SH-SY5Y (cell line): ENCODE data around the gene HRH1.
A peak's percentile ranks its signal among the peaks of the same experiment; 100 is the strongest.

Experiments used
- GATA2 ChIP-seq: IDR thresholded peaks from 2 replicates; pipeline ENCODE4 v1.6.1; 2011; ENCODE audit warnings: mild to moderate bottlenecking, low read depth, low read length
- GATA3 ChIP-seq: IDR thresholded peaks from 2 replicates; pipeline ENCODE4 v1.6.1; 2011; ENCODE audit warnings: low read depth, mild to moderate bottlenecking, low read length, moderate library complexity

The HRH1 gene

DNA sequence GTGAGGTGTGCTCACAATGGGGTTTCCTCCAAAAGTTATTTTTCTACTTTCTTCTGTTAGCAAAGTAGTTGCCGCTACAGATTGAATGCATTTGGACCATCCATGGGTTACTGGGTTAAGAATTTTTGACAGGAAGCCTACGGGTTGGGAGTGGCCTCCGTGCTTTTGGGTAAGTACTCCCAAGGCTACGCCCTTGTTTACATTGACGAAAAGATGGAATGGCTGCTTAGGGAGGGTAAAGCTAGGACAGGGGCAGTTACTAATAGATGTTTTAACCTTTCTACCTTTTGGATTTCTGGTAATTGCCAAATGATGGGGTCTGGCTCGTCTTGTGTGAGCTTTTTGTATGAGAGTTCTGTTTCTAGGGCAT, 97.5 kb downstream of the HRH1 start:
- TF ChIP-seq GATA2: no peak
- TF ChIP-seq GATA3: no peak

DNA sequence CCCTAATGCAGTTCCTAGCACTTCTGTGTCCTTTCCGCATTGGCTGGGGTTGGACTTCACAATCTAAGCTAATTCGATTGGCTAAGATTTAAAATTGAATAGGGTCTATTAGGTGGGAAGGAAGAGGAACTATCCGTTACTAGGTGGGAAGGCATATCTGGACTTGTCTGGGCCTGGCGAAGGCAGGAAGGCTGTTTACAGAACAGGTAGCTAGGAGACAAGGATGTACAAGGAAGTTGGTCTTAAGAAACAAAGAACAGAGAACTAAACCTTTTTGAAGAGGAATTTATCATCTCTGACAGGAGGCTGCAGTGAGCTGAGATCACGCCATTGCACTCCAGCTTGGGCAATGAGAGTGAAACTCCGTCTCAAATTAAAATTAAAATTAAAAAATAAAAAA, 100.6 kb downstream of the HRH1 start:
- TF ChIP-seq GATA3 (no peak), GATA2 (no peak)

DNA sequence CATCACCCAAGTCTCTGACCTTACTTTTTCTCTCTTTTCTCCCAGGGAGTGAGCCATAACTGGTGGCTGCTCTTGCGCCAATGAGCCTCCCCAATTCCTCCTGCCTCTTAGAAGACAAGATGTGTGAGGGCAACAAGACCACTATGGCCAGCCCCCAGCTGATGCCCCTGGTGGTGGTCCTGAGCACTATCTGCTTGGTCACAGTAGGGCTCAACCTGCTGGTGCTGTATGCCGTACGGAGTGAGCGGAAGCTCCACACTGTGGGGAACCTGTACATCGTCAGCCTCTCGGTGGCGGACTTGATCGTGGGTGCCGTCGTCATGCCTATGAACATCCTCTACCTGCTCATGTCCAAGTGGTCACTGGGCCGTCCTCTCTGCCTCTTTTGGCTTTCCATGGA, 104.7 kb downstream of the HRH1 start:
- TF ChIP-seq GATA2 (no peak), GATA3 (no peak)

DNA sequence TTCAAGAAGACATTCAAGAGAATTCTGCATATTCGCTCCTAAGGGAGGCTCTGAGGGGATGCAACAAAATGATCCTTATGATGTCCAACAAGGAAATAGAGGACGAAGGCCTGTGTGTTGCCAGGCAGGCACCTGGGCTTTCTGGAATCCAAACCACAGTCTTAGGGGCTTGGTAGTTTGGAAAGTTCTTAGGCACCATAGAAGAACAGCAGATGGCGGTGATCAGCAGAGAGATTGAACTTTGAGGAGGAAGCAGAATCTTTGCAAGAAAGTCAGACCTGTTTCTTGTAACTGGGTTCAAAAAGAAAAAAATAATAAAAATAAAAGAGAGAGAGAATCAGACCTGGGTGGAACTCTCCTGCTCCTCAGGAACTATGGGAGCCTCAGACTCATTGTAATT, 106.2 kb downstream of the HRH1 start:
- no peak for TF ChIP-seq GATA2
- no peak for TF ChIP-seq GATA3

DNA sequence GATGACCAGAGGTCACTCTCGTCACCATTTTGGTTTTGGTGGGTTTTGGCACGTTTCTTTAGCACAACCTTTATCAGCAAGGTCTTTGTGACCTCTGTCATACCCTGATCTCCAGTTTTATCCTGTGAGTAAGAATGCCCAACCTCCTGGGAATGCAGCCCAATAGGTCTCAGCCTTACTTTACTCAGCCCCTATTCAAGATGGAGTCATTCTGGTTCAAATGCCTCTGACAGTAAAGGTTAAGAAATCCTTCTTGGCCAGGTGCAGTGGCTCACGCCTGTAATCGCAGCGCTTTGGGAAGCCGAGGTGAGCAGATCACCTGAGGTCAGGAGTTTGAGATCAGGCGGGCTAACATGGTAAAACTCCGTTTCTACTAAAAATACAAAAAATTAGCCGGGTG, 114.7 kb downstream of the HRH1 start:
- TF ChIP-seq GATA3: no peak
- no peak for TF ChIP-seq GATA2

DNA sequence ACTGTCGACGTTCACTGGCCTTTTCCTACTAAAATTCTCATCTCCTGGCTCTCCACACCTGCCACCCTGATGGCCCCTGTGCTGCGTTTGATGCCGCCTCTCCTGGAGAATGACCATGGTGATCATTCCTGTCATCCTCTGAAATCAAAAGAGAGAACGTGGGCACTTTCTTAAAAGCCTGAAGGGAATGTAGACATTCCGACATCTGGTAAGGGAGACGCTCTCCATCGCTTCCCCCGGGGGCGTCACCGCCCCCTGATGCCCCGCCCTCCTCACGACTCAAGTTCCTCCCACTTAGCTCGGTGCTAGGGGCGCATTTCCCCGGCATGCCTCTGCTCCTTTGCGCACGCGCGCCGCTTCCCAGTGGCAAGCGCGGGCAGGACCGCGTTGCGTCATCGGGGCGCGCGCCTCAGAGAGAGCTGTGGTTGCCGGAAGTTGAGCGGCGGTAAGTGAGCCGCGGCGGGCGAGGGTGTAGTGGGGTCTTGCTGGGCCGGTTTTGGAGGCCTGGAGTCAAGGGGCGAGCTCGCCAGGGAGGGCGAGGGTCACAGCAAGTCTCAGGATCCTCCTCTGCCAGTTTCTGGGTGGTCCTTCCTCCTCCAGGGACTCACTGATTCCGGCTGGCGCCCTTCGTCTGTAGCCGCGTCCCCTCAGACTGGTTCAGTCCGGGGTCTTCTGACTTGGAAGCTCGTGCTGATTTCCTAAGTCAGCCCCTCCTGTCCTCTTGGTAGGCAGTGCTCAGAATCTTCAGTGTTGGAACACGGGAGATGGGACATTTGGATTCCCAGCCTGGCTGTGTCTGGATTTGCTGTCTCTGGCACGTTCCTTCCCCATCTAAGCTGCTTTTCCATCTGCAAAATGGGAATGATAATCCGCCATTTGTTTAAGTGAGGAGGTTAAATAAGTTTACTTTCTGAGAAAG, 118.0 kb downstream of the HRH1 start, which contains the start of gene ATG7:
ATG7 (plus strand) TSS at position 412 of the 919 bp plus-strand sequence. CDS start 26,299 bp downstream, outside the sequence.
- TF ChIP-seq GATA3: no peak
- no peak for TF ChIP-seq GATA2

DNA sequence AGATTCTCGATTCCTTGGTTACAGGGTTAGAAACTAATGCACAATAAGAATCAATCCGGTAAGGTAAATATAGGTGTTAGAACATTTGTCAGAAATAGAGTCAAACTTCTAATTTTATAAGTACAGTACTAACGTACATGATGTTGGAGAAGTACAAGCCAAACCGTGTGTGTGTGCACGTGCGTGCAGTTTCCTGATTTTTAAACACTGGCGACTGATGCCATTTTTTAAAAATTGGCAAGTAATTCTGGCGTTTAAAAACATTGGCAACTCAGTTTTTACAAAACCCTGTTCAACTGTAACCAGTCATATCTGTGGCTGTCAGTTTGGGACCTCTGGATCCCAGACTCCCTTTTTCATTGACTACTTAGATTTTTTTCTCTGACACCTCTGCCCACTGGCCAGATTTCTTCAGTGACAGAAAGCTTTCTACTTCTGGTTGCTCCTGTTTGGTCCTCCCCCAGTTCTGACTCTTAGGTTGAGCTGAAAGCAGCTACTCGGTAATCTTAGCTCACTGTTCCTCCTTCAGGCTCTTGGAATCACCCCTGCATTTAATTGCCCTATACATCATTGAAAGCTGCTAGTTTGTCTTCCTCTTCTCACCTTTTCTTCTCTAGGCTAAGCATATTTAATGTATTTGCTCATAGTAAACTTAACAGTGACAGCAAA, 118.7 kb downstream of the HRH1 start:
- TF ChIP-seq GATA3: no peak
- no peak for TF ChIP-seq GATA2

DNA sequence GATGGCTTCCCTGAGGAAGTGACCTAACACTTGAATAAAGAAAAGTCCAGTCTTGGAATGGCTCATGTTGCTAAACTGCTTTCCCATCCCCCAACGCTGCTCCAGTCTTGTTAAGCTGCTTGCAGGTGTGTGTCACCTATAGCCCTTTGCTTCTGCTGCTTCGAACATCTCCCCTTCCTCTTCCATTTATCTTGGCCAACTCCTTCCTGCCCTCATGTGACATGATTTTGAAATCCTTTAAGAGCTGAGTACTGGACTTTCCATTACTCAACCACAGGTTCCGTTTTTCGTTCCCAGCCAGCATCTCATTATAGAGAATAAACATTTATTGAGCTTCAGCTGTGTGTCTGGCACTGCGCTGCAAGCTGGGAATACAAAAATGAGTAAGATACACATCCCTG, 119.6 kb downstream of the HRH1 start:
- no peak for TF ChIP-seq GATA2
- no peak for TF ChIP-seq GATA3

DNA sequence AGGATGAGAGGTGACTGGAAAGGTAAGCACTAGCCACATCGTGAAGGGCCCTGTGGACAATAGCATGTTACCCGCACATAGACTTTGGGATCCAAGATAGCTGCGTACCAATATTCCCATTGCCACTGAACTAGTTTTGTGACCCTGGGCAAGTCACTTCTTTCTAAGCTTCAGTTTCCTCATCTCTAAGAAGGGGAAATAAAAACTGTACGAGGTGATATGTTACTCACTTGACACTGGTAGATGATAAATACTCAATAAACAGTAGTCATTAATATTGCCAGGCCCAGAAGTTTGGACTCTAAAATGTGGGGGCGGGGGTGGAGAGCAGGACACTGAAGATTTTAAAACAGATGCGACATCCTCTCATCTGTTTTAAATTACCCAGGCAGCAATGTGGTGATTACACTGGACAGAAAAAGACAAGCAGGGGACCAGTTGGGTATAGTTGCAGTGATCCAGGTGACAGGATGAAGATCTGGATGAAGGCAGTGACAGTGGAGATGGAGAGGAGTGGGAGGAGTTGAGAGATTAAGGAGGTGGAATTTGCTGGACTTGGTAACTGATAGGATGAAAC, 120.4 kb downstream of the HRH1 start:
- TF ChIP-seq GATA3 (no peak), GATA2 (peak; percentile 33; the same call in 1 of the 2 replicates)

DNA sequence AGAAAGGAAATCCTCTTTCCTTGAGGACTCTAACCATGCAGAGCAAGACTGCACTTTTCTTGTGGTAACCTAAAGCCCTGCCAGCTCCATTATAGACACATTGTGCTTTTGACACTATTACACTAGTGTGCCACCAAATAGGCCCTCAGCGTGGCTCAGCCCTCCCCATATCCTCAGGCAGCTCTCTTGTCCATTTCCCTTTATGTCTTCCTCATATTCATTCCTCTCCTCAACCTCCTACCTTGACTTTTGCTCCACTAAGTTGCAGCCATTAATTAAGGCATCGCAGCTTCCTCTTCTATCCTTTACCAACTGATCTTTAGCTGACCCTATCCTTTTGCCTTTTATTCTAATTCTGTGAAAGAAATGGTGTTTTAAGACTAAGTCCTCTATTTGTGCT, 121.6 kb downstream of the HRH1 start:
- TF ChIP-seq GATA3 (no peak), GATA2 (no peak)

DNA sequence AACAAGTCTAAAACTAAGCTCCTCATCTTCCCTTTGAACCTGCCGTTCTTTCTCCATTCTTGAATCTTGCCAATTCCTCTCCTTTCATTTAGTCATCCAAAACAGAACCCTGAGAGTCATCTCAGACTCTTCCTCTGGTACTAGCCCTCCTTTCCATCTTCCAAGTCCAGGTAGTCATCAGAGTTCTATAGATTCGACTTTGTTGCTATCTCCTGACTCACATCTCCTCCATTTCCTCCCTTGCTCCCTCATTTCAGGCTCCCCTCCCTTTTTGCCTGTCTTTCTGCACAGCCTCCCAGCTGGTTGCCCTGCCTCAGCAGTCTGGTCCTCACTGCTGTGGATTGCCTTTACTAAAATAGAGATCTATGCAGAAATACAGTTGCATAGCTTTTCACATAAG, 122.6 kb downstream of the HRH1 start:
- no peak for TF ChIP-seq GATA2

DNA sequence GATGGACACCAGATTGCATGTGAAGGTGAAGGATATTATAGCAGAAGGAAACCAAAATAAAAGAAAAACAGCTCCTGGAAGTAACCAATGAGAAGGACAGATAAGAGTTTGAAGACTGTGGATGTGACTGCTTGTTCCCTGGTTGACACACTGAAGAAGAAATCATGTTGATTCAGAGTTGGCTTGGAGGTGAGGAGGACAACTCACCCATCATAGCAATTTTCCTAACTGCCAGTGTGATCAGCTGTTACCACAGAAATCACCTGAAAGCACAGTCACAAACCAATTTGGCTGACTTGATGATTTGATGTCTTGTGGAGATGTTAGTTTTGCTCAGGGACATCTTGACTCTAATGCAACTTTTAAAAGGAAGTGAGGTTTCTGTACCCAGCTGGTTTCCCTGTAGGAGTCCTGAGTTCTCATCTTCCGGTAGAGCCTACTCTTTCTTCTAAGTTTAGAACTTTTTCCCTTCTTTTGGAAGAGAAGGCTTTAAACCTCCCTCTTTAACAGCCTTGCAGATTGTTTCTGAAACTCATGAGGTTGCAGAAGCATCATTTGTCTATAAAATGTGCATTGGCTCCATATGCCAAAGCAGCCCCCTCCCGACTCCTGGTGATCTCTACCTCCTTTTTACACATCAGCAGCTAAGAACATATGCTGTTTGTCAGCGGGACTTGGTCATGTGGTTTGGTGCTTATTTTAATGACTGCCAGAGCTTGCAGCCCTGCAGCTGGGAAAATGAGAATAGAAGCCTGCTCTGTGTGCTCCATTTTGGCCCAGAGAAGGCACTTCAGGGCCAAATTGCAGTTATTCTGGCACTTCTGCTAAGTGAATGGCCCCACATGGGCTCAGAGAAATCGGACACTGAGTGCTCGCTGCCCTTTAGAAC, 128.2 kb downstream of the HRH1 start:
- TF ChIP-seq GATA3 (no peak), GATA2 (no peak)

DNA sequence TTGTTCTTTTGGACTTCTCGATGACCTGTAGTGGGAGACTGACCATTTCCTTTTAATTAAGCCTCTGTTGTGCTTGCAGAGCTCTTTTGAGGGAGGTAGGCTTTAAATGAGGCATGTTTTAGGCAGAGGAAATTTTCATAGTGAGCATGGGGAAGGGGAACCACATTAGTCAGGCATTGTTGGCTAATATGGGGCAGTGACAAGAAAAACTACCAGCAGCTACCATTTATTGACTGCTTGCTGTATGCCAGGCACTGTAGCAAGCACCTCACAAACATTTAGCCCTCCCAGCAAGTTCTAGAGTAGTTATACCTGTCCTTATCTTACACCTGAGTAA, 128.8 kb downstream of the HRH1 start:
- TF ChIP-seq GATA3 (no peak), GATA2 (no peak)

DNA sequence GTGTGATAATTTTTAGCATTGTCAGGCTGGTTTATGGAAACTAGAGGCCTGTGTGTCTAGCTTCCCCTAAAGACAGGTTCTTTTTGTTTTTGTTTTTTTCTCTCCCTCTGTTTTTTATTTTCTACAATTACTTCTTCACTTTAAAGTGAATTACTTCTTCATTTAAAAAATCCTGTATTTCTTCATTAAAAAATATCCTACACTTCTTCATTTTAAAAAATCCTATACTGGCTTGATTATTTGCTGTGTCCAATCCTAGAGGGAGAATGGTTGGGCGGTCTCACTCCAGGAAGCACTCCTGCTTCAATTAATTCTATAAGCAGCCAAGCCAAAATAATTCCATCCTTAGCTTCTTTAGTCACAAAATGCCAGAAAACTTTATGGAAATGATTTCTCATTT, 129.7 kb downstream of the HRH1 start:
- TF ChIP-seq GATA3 (no peak), GATA2 (no peak)
